GM12801 (cell line): ENCODE results near the gene DET1.

Experiments used
- TF ChIP-seq, protein P1 (sequence below): IDR thresholded peaks from one replicate; pipeline ENCODE4 v1.5.1; 2011; ENCODE audit warnings: control low read depth; ENCODE audit not compliant: insufficient read length; ENCODE audit errors: extremely low read depth

Gene DET1

DNA sequence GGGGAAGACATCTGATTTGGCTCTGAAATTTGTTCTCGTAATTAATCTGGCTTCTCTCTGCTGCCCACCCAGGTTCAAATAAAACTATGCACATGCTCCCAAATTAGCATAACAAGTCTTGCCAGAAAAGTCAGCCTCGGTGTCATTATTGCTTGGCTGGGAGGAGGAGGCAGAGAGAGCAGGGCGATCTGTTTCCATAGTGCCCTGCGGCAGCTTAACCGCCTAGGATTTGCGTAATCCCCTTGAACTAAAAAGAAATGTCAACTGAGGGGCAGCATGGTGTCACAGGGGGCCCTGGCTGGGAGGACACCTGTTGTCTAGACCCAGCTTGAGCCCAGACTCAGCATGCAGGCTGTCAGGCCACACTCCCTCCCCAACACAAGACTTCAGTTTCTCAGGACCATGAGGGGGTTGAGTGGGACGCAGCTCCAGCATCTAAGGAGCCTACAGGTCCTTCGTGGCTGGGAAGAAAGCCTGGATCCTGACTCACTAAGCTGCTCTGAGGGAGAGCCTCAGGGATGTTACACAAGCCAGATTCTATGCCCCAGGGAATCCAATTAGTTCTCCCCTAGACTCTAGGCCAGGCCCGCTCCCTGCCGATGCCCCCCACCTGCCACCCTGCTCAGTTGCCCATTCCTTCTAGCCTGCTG is 61.7 kb downstream of the DET1 start:
- TF ChIP-seq, protein P1, sequence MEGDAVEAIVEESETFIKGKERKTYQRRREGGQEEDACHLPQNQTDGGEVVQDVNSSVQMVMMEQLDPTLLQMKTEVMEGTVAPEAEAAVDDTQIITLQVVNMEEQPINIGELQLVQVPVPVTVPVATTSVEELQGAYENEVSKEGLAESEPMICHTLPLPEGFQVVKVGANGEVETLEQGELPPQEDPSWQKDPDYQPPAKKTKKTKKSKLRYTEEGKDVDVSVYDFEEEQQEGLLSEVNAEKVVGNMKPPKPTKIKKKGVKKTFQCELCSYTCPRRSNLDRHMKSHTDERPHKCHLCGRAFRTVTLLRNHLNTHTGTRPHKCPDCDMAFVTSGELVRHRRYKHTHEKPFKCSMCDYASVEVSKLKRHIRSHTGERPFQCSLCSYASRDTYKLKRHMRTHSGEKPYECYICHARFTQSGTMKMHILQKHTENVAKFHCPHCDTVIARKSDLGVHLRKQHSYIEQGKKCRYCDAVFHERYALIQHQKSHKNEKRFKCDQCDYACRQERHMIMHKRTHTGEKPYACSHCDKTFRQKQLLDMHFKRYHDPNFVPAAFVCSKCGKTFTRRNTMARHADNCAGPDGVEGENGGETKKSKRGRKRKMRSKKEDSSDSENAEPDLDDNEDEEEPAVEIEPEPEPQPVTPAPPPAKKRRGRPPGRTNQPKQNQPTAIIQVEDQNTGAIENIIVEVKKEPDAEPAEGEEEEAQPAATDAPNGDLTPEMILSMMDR = no peak

DNA sequence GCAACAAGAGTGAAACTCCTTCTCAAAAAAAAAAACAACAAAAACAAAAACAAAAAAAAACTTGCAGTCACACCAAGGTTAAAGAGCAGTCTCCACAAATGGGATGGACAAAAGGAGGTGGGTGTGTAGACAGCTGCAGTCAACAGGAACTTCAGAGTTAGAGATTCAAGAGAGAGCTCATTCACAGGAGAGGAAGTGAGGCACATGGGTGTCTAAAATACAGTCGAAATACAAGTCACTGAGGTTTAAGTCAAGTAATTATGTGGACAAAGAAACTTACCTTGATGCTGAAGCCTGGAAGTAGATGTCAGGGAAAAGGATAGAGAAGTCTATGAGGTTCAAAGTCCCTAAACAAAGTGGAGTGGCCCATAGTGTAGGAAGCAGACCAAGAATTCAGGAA is 64.2 kb downstream of the DET1 start:
- TF ChIP-seq, protein P1 = no peak

DNA sequence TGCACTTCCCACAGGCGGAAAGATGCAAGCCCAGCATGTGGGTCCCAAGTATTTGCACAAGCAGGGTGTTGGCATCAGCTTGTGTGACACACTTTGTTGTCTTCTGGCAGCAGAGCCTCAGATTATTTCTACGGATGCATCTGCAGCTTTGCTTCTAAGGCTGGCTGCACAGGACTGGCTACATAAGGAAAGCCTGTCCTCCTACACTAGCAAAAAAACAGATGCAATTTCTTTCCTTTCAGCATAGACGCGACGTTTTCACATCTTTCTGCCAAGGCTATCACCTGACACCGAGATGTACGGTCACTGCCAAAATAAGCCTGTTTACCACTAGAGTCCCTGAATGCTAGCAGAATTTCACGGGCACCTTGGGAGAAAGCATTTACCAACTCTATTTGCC is 65.5 kb downstream of the DET1 start:
- TF ChIP-seq, protein P1 = no peak

DNA sequence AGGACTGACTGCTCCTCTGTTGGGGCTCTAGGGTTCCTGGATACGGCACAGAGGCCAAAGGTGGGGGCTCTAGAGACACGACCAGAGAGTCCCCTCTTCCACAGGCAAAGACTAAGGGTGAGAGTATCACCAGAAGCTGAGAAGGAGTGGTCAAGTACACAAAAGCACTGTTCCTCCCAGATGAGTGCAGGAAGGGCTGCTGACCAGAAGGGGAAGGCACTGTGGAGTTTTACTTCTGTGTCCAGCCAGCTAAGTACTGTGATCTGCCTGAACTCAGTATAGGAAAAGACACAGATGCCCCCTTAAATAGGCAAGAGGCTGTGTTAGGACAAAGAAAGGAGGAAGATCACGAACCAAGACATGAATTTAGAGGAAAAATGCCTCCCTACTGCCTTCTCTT is 67.3 kb downstream of the DET1 start:
- TF ChIP-seq, protein P1 = no peak

DNA sequence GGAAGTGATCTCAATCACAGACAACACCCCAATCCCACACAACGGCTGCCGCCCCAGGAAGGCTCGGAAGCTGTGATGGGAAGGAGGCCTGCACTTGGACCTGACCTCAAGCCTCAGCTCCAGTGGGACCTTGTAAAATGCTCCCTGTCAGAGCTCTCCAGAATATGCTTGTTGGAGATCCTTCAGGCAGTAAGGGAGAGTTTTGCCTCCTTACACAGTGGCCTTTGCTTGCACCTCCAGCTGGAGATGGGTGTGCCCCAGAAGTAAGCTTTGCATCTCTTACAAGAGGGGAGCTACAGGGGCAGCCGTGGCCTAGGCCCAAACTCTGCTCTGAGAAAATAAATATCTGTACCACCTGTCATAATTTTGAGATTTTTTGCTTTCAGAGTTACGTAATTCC is 68.6 kb downstream of the DET1 start:
- TF ChIP-seq, protein P1 = no peak

DNA sequence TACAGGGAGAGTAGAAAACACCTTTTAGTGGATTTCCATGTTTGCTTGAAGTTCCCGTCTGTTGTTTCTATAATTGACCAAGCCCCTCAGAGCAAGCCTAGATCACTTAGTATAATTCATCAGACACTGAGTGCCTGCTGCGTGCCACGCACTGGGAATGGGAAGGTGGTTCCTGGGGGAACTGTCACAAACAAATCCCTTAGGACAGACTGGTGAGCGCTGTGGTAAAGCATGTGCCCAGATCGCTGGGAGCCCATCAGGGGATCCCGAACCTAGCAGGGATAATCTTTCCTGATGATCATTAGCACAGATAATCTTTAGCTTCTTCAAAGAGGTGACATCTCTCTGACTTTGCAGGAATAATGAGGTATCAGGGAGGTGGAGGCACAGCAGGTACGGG is 69.4 kb downstream of the DET1 start:
- TF ChIP-seq, protein P1 = no peak

DNA sequence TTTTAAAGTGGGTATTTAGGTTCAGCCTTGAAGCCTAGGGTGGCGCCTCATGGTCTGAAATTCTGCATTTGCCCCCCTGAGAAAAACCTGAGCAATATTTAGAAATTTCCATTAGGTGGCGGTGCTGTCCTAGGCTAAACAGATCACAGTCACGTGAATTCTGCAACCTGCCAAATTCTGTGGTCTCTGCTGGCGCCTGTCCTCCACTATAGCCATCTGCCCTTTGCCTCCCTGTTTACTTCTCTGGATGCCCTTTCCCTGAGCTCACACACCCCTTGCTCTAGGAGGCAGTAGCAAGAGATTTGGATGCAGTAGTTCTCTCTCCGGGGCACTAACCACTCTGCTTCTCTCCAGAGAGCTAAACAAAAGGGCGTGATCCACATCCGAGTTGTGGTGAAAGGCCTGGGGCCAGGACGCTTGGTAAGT is 69.8 kb downstream of the DET1 start:
- TF ChIP-seq, protein P1 = no peak
